HG03354 (cell line): ENCODE results near the gene ENO4.

Source experiments
- ATAC-seq: cut with Tn5 transposase; IDR thresholded peaks from one replicate; pipeline ENCODE4 v1.9.1; 2021; ENCODE audit warnings: mild to moderate bottlenecking; ENCODE audit not compliant: unreplicated experiment, poor library complexity, severe bottlenecking

ENO4 gene

GRCh38 chr10:116861796-116862195, 12.5 kb downstream of the ENO4 start:
- no peak for ATAC-seq

- no peak for ATAC-seq
Measured at GRCh38 chr10:116864436-116864835, 15.1 kb downstream of the ENO4 start.

GRCh38 chr10:116866066-116866465, 16.8 kb downstream of the ENO4 start:
- ATAC-seq = no peak

GRCh38 chr10:116866987-116867595, 17.8 kb downstream of the ENO4 start:
- ATAC-seq = no peak

- no peak for ATAC-seq
Measured at GRCh38 chr10:116868198-116868676, 18.9 kb downstream of the ENO4 start.

GRCh38 chr10:116868722-116869121, 19.4 kb downstream of the ENO4 start:
- no peak for ATAC-seq

GRCh38 chr10:116870949-116871348, 21.6 kb downstream of the ENO4 start:
- ATAC-seq = no peak

GRCh38 chr10:116873134-116873533, 23.8 kb downstream of the ENO4 start:
- no peak for ATAC-seq

- no peak for ATAC-seq
Measured at GRCh38 chr10:116875897-116876296, 26.6 kb downstream of the ENO4 start.

GRCh38 chr10:116877391-116877790, 28.1 kb downstream of the ENO4 start:
- no peak for ATAC-seq

GRCh38 chr10:116878123-116878522, 28.8 kb downstream of the ENO4 start:
- ATAC-seq = no peak

- no peak for ATAC-seq
Measured at GRCh38 chr10:116879817-116880216, 30.5 kb downstream of the ENO4 start.

- ATAC-seq = no peak
Measured at GRCh38 chr10:116880716-116881482, 31.6 kb downstream of the ENO4 start.

GRCh38 chr10:116882639-116883038, 33.3 kb downstream of the ENO4 start:
- ATAC-seq = no peak

- no peak for ATAC-seq
Measured at GRCh38 chr10:116886772-116887171, 37.5 kb downstream of the ENO4 start.

- ATAC-seq = no peak
Measured at GRCh38 chr10:116888380-116889055, 39.2 kb downstream of the ENO4 start.

GRCh38 chr10:116889066-116889465, 39.8 kb downstream of the ENO4 start:
- ATAC-seq = no peak

GRCh38 chr10:116891208-116891607, 41.9 kb downstream of the ENO4 start:
- ATAC-seq = no peak

- no peak for ATAC-seq
Measured at GRCh38 chr10:116892907-116893685, 43.8 kb downstream of the ENO4 start.

GRCh38 chr10:116893686-116894037, 44.4 kb downstream of the ENO4 start:
- no peak for ATAC-seq
